Smooth muscle cell (in vitro differentiated cells): ENCODE measurements around the gene PRXL2C. TPM values are rescaled to one million over a fixed set of nuclear protein-coding genes. Genes with fewer than 3 reads are reported as not detected.

Experiments
- DNase-seq: peaks from one replicate; lab custom pipeline; 2025; ENCODE audit not compliant: unreplicated experiment; lab: John Stamatoyannopoulos, UW
- H2AFZ ChIP-seq: fragments of 200-600 bp; sonication (generic); 2 replicates; pipeline ENCODE4 v1.6.0; 2016; ENCODE audit warnings: antibody characterized with exemption, low read depth, mild to moderate bottlenecking
- H3F3A ChIP-seq: fragments of 200-600 bp; sonication (generic); 2 replicates; pipeline ENCODE4 v1.6.0; 2017; ENCODE audit warnings: antibody characterized with exemption, low read depth
- H3K27ac ChIP-seq: fragments of 200-600 bp; sonication (generic); 2 replicates; pipeline ENCODE4 v1.5.1; 2016; ENCODE audit warnings: low read depth, mild to moderate bottlenecking
- H3K27me3 ChIP-seq: fragments of 200-600 bp; sonication (generic); 2 replicates; pipeline ENCODE4 v1.6.1; 2016; ENCODE audit warnings: low read depth, mild to moderate bottlenecking
- H3K36me3 ChIP-seq: fragments of 200-600 bp; sonication (generic); 2 replicates; pipeline ENCODE4 v1.5.1; 2016; ENCODE audit warnings: low read depth
- H3K4me1 ChIP-seq: fragments of 200-600 bp; sonication (generic); 2 replicates; pipeline ENCODE4 v1.5.1; 2016; ENCODE audit warnings: low read depth
- H3K4me2 ChIP-seq: fragments of 200-600 bp; sonication (generic); 2 replicates; pipeline ENCODE4 v1.6.0; 2016; ENCODE audit warnings: mild to moderate bottlenecking
- H3K4me3 ChIP-seq: fragments of 200-600 bp; sonication (generic); 2 replicates; pipeline ENCODE4 v1.5.1; 2016; ENCODE audit warnings: mild to moderate bottlenecking
- H3K79me2 ChIP-seq: fragments of 200-600 bp; sonication (generic); 2 replicates; pipeline ENCODE4 v1.6.0; 2016; ENCODE audit warnings: low read depth, mild to moderate bottlenecking
- H3K9ac ChIP-seq: fragments of 200-600 bp; sonication (generic); 2 replicates; pipeline ENCODE4 v1.6.0; 2016; ENCODE audit warnings: low read depth
- H3K9me3 ChIP-seq: fragments of 200-600 bp; sonication (generic); replicated peaks from 2 replicates; pipeline ENCODE4 v1.5.1; 2016; ENCODE audit warnings: low read depth
- H4K20me1 ChIP-seq: fragments of 200-600 bp; sonication (generic); 2 replicates; pipeline ENCODE4 v1.6.0; 2016; ENCODE audit warnings: low read depth
- CTCF ChIP-seq: fragments of 200-600 bp; sonication (generic); IDR thresholded peaks from 2 replicates; pipeline ENCODE4 v1.5.1; 2017; ENCODE audit warnings: borderline replicate concordance, mild to moderate bottlenecking, antibody characterized with exemption; ENCODE audit not compliant: insufficient read depth, poor library complexity, severe bottlenecking
- WGBS: methylation state at CpG from one replicate; pipeline ENCODE4 v1.1.7; 2016; ENCODE audit warnings: low lambda C conversion rate; 5-methylcytosine and 5-hydroxymethylcytosine counted together
- polyA plus RNA-seq: library from polyadenylated mRNA; unstranded; fragments of >200 nt; fragmentation: Nextera tagmentation; extraction: Ambion mirVana; gene quantifications from 2 replicates; pipeline ENCODE4 v1.2.1, GENCODE V29; 2016
- total RNA-seq: library from RNA; depleted of rRNA; stranded (reverse); fragments of >200 nt; gene quantifications from 2 replicates; pipeline ENCODE4 v1.2.3, GENCODE V29; 2014

The PRXL2C gene
- total and polyA plus RNA-seq, 2 experiments from 2014 or later, result 3.5 to 3.9 TPM

GRCh38 chr9:96609732-96610131, 45.4 kb downstream of the PRXL2C start:
- Histone ChIP-seq H3K27ac (no peak overlapping the region), H3K79me2 (peaks cover 32% of the 10 kb centered on the region), H3K4me2 (no peak overlapping the region), H3K9me3 (no peaks in the 10 kb centered on the region), H2AFZ (no peak overlapping the region), H3K27me3 (no peaks in the 10 kb centered on the region), H3K36me3 (no peaks in the 10 kb centered on the region), H3K9ac (no peak overlapping the region), H3K4me3 (no peak overlapping the region), H3K4me1 (peaks cover 5% of the 10 kb centered on the region), H4K20me1 (peaks cover 68% of the 10 kb centered on the region), H3F3A (peaks cover 4% of the 10 kb centered on the region)
- DNase-seq, result no peak
- no peak for TF ChIP-seq CTCF

GRCh38 chr9:96607971-96608370, 47.1 kb downstream of the PRXL2C start:
- Histone ChIP-seq H3K27ac (no peak overlapping the region), H3K79me2 (peaks cover 34% of the 10 kb centered on the region), H3K4me2 (no peak overlapping the region), H4K20me1 (peaks cover 65% of the 10 kb centered on the region), H3K9me3 (no peaks in the 10 kb centered on the region), H2AFZ (no peak overlapping the region), H3K4me1 (peaks cover 5% of the 10 kb centered on the region), H3K9ac (no peak overlapping the region), H3K36me3 (no peaks in the 10 kb centered on the region), H3K4me3 (no peak overlapping the region), H3K27me3 (no peaks in the 10 kb centered on the region), H3F3A (peaks cover 4% of the 10 kb centered on the region)
- no peak for TF ChIP-seq CTCF
- 79% methylated on average over 3 of the region's 3 CpGs for WGBS
- no peak for DNase-seq

- peaks cover 31% of the 10 kb centered on the region for H3K79me2 ChIP-seq
Measured at GRCh38 chr9:96605328-96605727, 49.8 kb downstream of the PRXL2C start.

More at GRCh38 chr9:96605328-96605727, 49.8 kb downstream of the PRXL2C start:
- Histone ChIP-seq H3K9ac (no peak overlapping the region), H3K4me1 (no peaks in the 10 kb centered on the region), H3K36me3 (no peaks in the 10 kb centered on the region), H3F3A (no peaks in the 10 kb centered on the region), H3K27me3 (no peaks in the 10 kb centered on the region), H3K9me3 (no peaks in the 10 kb centered on the region), H2AFZ (no peak overlapping the region), H3K4me3 (no peak overlapping the region), H4K20me1 (peaks cover 42% of the 10 kb centered on the region), H3K27ac (no peak overlapping the region), H3K4me2 (no peak overlapping the region)
- 74% methylated on average over 3 of the region's 3 CpGs for WGBS
- no peak for TF ChIP-seq CTCF
- no peak for DNase-seq
